Suprapubic skin (tissue), 4 donors: ENCODE measurements around the gene FLII. TPM values are rescaled to one million over a fixed set of nuclear protein-coding genes. Genes with fewer than 3 reads are reported as not detected.
A peak's percentile ranks its signal among the peaks of the same experiment; 100 is the strongest.

Experiments
- DNase-seq, 2 donors: peaks; one replicate each; pipeline ENCODE4 v3.0.0-alpha.2; 2019; ENCODE audit warnings: low spot score in 2 of 2
- H3K27ac ChIP-seq: fragments of 200-600 bp; sonication (generic); one replicate; pipeline ENCODE4 v1.5.1; 2019
- H3K27me3 ChIP-seq: fragments of 200-600 bp; sonication (generic); one replicate; pipeline ENCODE4 v1.5.1; 2019
- H3K36me3 ChIP-seq: fragments of 200-600 bp; sonication (generic); one replicate; pipeline ENCODE4 v1.5.1; 2019
- H3K4me1 ChIP-seq: fragments of 200-600 bp; sonication (generic); one replicate; pipeline ENCODE4 v1.5.1; 2019
- H3K4me3 ChIP-seq: fragments of 200-600 bp; sonication (generic); one replicate; pipeline ENCODE4 v1.5.1; 2019; ENCODE audit warnings: mild to moderate bottlenecking
- H3K9me3 ChIP-seq: fragments of 200-600 bp; sonication (generic); one replicate; pipeline ENCODE4 v1.5.1; 2019
- CTCF ChIP-seq, 2 donors: fragments of 200-600 bp in 1 of 2; fragments of 450-650 bp in 1 of 2; sonication (generic) in 1 of 2; IDR thresholded peaks; one replicate each; pipeline ENCODE4 v1.5.1; 2016 to 2019; ENCODE audit warnings: antibody characterized with exemption in 2 of 2, mild to moderate bottlenecking in 1 of 2, moderate library complexity in 1 of 2
- EP300 ChIP-seq: sonication (generic); formaldehyde crosslinking; IDR thresholded peaks from one replicate; pipeline ENCODE4 v1.6.1; 2017; ENCODE audit warnings: antibody characterized with exemption
- POLR2A ChIP-seq, 2 donors: fragments of 450-650 bp; IDR thresholded peaks; one replicate each; pipeline ENCODE4 v1.6.1; 2017; ENCODE audit warnings: antibody characterized with exemption in 2 of 2, mild to moderate bottlenecking in 2 of 2, moderate library complexity in 2 of 2
- POLR2AphosphoS5 ChIP-seq, 3 donors: sonication (generic); formaldehyde crosslinking; IDR thresholded peaks; one replicate each; pipeline ENCODE4 v1.6.1; 2017; ENCODE audit warnings: antibody characterized with exemption in 3 of 3
- WGBS: methylation state at CpG from one replicate; pipeline ENCODE4 v1.1.5; 2018; 5-methylcytosine and 5-hydroxymethylcytosine counted together
- total RNA-seq, 4 donors: library from RNA; depleted of rRNA; stranded (reverse); fragments of >200 nt; gene quantifications; one replicate each; pipeline ENCODE4 v1.1.0, GENCODE V29; 2016

Gene FLII
- total RNA-seq, 4 donors from 2014 or later, result 254 to 350 (median 291) TPM

- Histone ChIP-seq H3K36me3 (peaks cover 86% of the 10 kb centered on the region), H3K9me3 (no peaks in the 10 kb centered on the region), H3K27ac (no peak overlapping the region), H3K27me3 (no peaks in the 10 kb centered on the region), H3K4me1 (peaks cover 41% of the 10 kb centered on the region), H3K4me3 (no peak overlapping the region)
- WGBS, result 60% methylated on average over 9 of the region's 9 CpGs
- DNase-seq, result no peak
- no peak for TF ChIP-seq CTCF (IDR thresholded peaks at IDR 0.05)
- TF ChIP-seq EP300, result no peak
- no peak for TF ChIP-seq POLR2A (IDR thresholded peaks at IDR 0.05)
- no peak for TF ChIP-seq POLR2AphosphoS5 (IDR thresholded peaks at IDR 0.05)
These were observed 8.3 kb downstream of the FLII start for GRCh38 chr17:18250259-18250658.

GRCh38 chr17:18248811-18249210, 9.7 kb downstream of the FLII start:
- Histone ChIP-seq H3K27me3 (no peaks in the 10 kb centered on the region), H3K4me1 (peaks cover 43% of the 10 kb centered on the region), H3K9me3 (no peaks in the 10 kb centered on the region), H3K4me3 (no peak overlapping the region), H3K36me3 (peaks cover 85% of the 10 kb centered on the region), H3K27ac (no peak overlapping the region)
- WGBS, result 77% methylated on average over 5 of the region's 7 CpGs
- DNase-seq, result no peak
- no peak for TF ChIP-seq POLR2AphosphoS5 (IDR thresholded peaks at IDR 0.05)
- TF ChIP-seq POLR2A (IDR thresholded peaks at IDR 0.05), result no peak
- no peak for TF ChIP-seq EP300
- no peak for TF ChIP-seq CTCF (IDR thresholded peaks at IDR 0.05)

DNA sequence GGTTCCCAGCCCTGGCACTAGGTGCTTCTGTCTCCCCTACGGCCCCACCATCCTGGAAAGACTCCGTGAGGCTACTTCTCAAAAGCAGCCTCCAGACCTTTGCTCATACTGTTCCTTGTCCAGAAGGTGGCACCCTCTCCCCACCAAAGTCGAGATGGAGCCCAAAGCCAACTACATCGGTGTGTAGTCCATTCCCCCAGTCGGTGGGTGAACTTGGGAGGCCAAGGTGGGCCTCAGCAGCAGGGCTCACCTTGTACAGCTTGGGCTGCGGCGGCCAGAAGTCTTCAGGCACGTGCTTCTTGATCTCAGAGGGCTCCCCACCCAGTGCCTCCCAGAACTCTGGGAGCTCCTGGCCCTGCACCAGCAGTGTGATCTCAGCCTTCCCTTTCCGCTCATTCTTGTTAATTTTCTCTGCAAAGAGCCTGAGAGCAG, 10.2 kb downstream of the FLII start:
- no peaks in the 10 kb centered on the region for H3K9me3 ChIP-seq
- TF ChIP-seq EP300 (no peak), POLR2AphosphoS5 (IDR thresholded peaks at IDR 0.05) (no peak), CTCF (IDR thresholded peaks at IDR 0.05) (peak; percentile 24 to 56), POLR2A (IDR thresholded peaks at IDR 0.05) (no peak)
- peaks cover 85% of the 10 kb centered on the region for H3K36me3 ChIP-seq
- no peak overlapping the region for H3K27ac ChIP-seq
- H3K4me1 ChIP-seq, result peaks cover 43% of the 10 kb centered on the region
- H3K27me3 ChIP-seq, result no peaks in the 10 kb centered on the region
- DNase-seq, result no peak
- 21% methylated on average over 9 of the region's 9 CpGs for WGBS
- H3K4me3 ChIP-seq, result no peak overlapping the region

GRCh38 chr17:18247613-18248001, 10.9 kb downstream of the FLII start:
- Histone ChIP-seq H3K27ac (peak overlapping the region; percentile 43), H3K4me3 (no peak overlapping the region), H3K27me3 (no peaks in the 10 kb centered on the region), H3K4me1 (peaks cover 43% of the 10 kb centered on the region), H3K36me3 (peaks cover 84% of the 10 kb centered on the region), H3K9me3 (no peaks in the 10 kb centered on the region)
- WGBS, result 63% methylated on average over 3 of the region's 30 CpGs
- TF ChIP-seq POLR2A (IDR thresholded peaks at IDR 0.05) (no peak), EP300 (no peak), POLR2AphosphoS5 (IDR thresholded peaks at IDR 0.05) (no peak), CTCF (IDR thresholded peaks at IDR 0.05) (no peak)
- no peak for DNase-seq

DNA sequence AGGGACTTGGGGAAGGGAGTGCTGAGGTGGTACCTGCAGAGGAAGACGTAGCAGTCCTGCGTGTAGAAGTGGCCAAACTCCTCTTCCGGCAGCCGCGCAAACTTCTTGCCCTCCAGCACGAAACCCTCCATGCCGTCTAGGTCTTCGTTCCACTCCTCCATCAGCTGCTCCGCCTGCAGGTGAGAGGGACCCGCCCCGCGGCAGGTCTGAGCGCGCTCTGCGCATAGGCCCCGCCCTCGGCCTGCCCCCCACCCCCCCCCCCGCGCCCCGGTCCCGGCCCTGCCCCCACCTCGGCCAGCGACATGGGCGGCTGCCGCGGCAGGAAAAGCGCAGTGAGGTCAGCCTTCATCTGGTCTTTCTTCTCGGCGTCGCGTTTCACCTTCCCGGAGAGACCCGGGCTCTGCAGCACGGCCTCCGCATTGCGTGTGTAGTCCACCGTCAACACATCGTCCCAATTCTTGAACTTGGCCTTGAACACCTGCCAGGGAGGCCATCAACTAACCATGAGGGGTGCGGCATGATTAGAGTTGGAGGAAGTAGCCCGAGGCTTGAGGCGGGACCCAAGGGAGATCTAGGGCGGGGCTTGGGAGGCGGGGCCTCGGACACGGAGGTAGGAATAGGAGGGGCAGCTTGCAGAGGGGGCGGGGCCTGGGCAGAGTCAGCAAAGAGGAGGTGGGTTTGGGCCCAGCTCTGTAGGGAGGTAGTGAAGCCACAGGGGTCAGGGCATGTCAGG, 11.5 kb downstream of the FLII start:
- no peaks in the 10 kb centered on the region for H3K9me3 ChIP-seq
- peak overlapping the region; percentile 43 for H3K27ac ChIP-seq
- peaks cover 43% of the 10 kb centered on the region for H3K4me1 ChIP-seq
- peak overlapping the region; percentile 33 for H3K4me3 ChIP-seq
- 27% methylated on average over 14 of the region's 46 CpGs for WGBS
- peak in 1 of 2 donors; percentile 87 for DNase-seq
- H3K36me3 ChIP-seq, result peaks cover 84% of the 10 kb centered on the region
- no peaks in the 10 kb centered on the region for H3K27me3 ChIP-seq
- no peak for TF ChIP-seq CTCF (IDR thresholded peaks at IDR 0.05)
- no peak for TF ChIP-seq EP300
- no peak for TF ChIP-seq POLR2AphosphoS5 (IDR thresholded peaks at IDR 0.05)
- no peak for TF ChIP-seq POLR2A (IDR thresholded peaks at IDR 0.05)
